Nephron (organoid): ENCODE results near the gene SYNGR3.

Experiments
- H3K27ac Mint-ChIP-seq, 3 experiments: 2 replicates each; pipeline ENCODE4 v1.8.0; 2020; ENCODE audit warnings: mixed read lengths in 3 of 3, mild to moderate bottlenecking in 2 of 3, moderate library complexity in 1 of 3
- H3K27me3 Mint-ChIP-seq: 2 replicates; pipeline ENCODE4 v1.8.0; 2021; ENCODE audit warnings: low read depth, mild to moderate bottlenecking, moderate library complexity, mixed read lengths
- H3K36me3 Mint-ChIP-seq: 2 replicates; pipeline ENCODE4 v1.8.0; 2020; ENCODE audit warnings: low read depth, mixed read lengths
- H3K4me1 Mint-ChIP-seq: 2 replicates; pipeline ENCODE4 v1.8.0; 2020; ENCODE audit warnings: mixed read lengths
- H3K4me3 Mint-ChIP-seq, 3 experiments: 2 replicates each; pipeline ENCODE4 v1.8.0; 2020; ENCODE audit warnings: mild to moderate bottlenecking in 3 of 3, mixed read lengths in 3 of 3, moderate library complexity in 2 of 3
- H3K9me3 Mint-ChIP-seq: 2 replicates; pipeline ENCODE4 v1.8.0; 2020; ENCODE audit warnings: mixed read lengths
- CTCF ChIP-seq, 3 experiments: fragments of 200-600 bp; sonication (generic); IDR thresholded peaks; one replicate each; pipeline ENCODE4 v1.5.0; 2021; ENCODE audit warnings: antibody characterized with exemption in 3 of 3; ENCODE audit not compliant: unreplicated experiment in 3 of 3

The SYNGR3 gene

DNA sequence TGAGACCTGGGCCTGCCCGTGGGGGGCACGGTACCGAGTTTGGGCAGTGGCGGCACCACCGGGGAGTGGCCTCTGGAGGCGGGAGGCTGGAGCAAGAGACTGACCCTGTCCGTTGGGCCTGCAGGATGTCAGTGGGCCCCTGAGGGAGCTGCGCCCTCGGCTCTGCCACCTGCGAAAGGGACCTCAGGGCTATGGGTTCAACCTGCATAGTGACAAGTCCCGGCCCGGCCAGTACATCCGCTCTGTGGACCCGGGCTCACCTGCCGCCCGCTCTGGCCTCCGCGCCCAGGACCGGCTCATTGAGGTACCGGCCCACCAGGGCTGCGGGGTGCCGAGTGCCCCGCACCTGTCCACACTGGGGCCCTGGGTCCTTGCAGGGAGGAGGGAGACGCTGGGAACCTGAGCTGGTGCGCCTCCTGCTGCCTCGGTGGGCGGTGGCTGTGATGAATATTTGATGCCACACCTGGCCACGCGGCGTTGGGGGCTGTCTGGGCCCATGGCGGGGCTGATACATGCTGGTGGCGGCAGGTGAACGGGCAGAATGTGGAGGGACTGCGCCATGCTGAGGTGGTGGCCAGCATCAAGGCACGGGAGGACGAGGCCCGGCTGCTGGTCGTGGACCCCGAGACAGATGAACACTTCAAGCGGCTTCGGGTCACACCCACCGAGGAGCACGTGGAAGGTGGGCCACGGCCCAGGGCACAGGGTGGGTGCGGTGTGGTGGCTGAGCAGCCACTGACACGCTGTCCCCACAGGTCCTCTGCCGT lies 46.6 kb downstream of the SYNGR3 start:
- H3K9me3 Mint-ChIP-seq = no peaks in the 10 kb centered on the region
- no peak overlapping the region for H3K4me3 Mint-ChIP-seq
- H3K27ac Mint-ChIP-seq = peak overlapping the region; percentile 40 to 100 (median 71)
- H3K27me3 Mint-ChIP-seq = no peaks in the 10 kb centered on the region
- peaks cover 31% of the 10 kb centered on the region for H3K4me1 Mint-ChIP-seq
- no peak for TF ChIP-seq CTCF (IDR thresholded peaks at IDR 0.05; ENCODE audit: unreplicated experiment in 3 of 3)
- H3K36me3 Mint-ChIP-seq = no peaks in the 10 kb centered on the region

DNA sequence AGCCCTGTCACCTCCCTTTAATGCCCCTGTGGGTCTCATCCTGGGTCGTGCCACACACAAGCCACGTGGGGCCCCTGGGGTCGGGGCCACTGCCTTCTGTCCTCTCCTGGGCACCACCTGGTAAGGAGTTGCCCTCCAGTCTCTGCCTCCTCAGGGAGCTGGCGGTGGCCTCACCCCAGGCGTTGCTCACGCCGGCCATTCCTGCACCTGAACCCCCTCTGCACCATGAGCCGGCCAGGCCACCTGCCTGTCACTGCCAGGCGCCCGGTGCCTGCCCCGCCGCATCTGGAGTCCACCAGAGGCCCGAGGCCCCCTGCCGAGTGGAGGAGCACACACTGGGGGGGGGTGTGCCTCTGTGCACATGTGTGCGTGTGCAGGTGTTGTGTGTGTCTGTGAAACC lies 47.3 kb downstream of the SYNGR3 start:
- peak overlapping the region; percentile 98 to 100 (median 99) for H3K27ac Mint-ChIP-seq

GRCh38 chr16:2037647-2038381 lies 48.0 kb downstream of the SYNGR3 start:
- Mint-ChIP-seq H3K4me3 (peak overlapping the region; percentile 57 to 62 (median 62)), H3K4me1 (peaks cover 31% of the 10 kb centered on the region), H3K36me3 (no peaks in the 10 kb centered on the region), H3K27me3 (no peaks in the 10 kb centered on the region), H3K9me3 (no peaks in the 10 kb centered on the region), H3K27ac (peak overlapping the region; percentile 98 to 100 (median 99))
- TF ChIP-seq CTCF (IDR thresholded peaks at IDR 0.05; ENCODE audit: unreplicated experiment in 3 of 3) = no peak

More for the DNA sequence above, 47.3 kb downstream of the SYNGR3 start:
- Mint-ChIP-seq H3K27me3 (no peaks in the 10 kb centered on the region), H3K4me1 (peaks cover 31% of the 10 kb centered on the region), H3K4me3 (no peak overlapping the region), H3K36me3 (no peaks in the 10 kb centered on the region), H3K9me3 (no peaks in the 10 kb centered on the region)
- TF ChIP-seq CTCF (IDR thresholded peaks at IDR 0.05; ENCODE audit: unreplicated experiment in 3 of 3) = no peak

GRCh38 chr16:2038382-2039231 lies 48.8 kb downstream of the SYNGR3 start:
- H3K9me3 Mint-ChIP-seq = no peaks in the 10 kb centered on the region
- H3K4me3 Mint-ChIP-seq = peak overlapping the region; percentile 65 to 74 (median 69)
- no peaks in the 10 kb centered on the region for H3K36me3 Mint-ChIP-seq
- peak overlapping the region; percentile 98 to 100 (median 99) for H3K27ac Mint-ChIP-seq
- TF ChIP-seq CTCF (IDR thresholded peaks at IDR 0.05; ENCODE audit: unreplicated experiment in 3 of 3) = no peak
- H3K4me1 Mint-ChIP-seq = peaks cover 36% of the 10 kb centered on the region
- H3K27me3 Mint-ChIP-seq = no peaks in the 10 kb centered on the region

GRCh38 chr16:2039274-2040031 lies 49.7 kb downstream of the SYNGR3 start:
- no peaks in the 10 kb centered on the region for H3K36me3 Mint-ChIP-seq
- TF ChIP-seq CTCF (IDR thresholded peaks at IDR 0.05; ENCODE audit: unreplicated experiment in 3 of 3) = no peak
- H3K9me3 Mint-ChIP-seq = no peaks in the 10 kb centered on the region
- H3K27me3 Mint-ChIP-seq = no peaks in the 10 kb centered on the region
- peaks cover 32% of the 10 kb centered on the region for H3K4me1 Mint-ChIP-seq
- peak overlapping the region; percentile 98 to 100 (median 99) for H3K27ac Mint-ChIP-seq
- peak overlapping the region; percentile 66 to 75 (median 74) for H3K4me3 Mint-ChIP-seq
